DMS 273 (cell line): Measurements from ENCODE around the gene KCNN2.

Source experiments
- DNase-seq: peaks from one replicate; lab custom pipeline; 2025; ENCODE audit not compliant: unreplicated experiment; lab: John Stamatoyannopoulos, UW

KCNN2 gene

GRCh38 chr5:114362197-114362976, 517 bp downstream of the KCNN2 start:
- DNase-seq = peak; percentile 82

- DNase-seq = peak; percentile 71
Observed at GRCh38 chr5:114362977-114363761, 1.3 kb downstream of the KCNN2 start.

GRCh38 chr5:114363837-114364236, 2.0 kb downstream of the KCNN2 start:
- DNase-seq = peak; percentile 33

GRCh38 chr5:114367029-114367428, 5.2 kb downstream of the KCNN2 start:
- DNase-seq = no peak

- no peak for DNase-seq
Observed at GRCh38 chr5:114369680-114370417, 8.0 kb downstream of the KCNN2 start.

GRCh38 chr5:114377050-114377844, 15.4 kb downstream of the KCNN2 start:
- no peak for DNase-seq

GRCh38 chr5:114377946-114378345, 16.1 kb downstream of the KCNN2 start:
- no peak for DNase-seq

- DNase-seq = no peak
Observed at GRCh38 chr5:114380721-114381120, 18.9 kb downstream of the KCNN2 start.

GRCh38 chr5:114387433-114387832, 25.6 kb downstream of the KCNN2 start:
- no peak for DNase-seq

GRCh38 chr5:114390431-114390830, 28.6 kb downstream of the KCNN2 start:
- no peak for DNase-seq

GRCh38 chr5:114391321-114391720, 29.5 kb downstream of the KCNN2 start:
- DNase-seq = no peak

- no peak for DNase-seq
Observed at GRCh38 chr5:114393159-114393558, 31.3 kb downstream of the KCNN2 start.

GRCh38 chr5:114402206-114402605, 40.3 kb downstream of the KCNN2 start:
- no peak for DNase-seq

GRCh38 chr5:114407783-114408182, 45.9 kb downstream of the KCNN2 start:
- DNase-seq = no peak

GRCh38 chr5:114408847-114409246, 47.0 kb downstream of the KCNN2 start:
- DNase-seq = no peak

- DNase-seq = no peak
Observed at GRCh38 chr5:114411380-114411931, 49.6 kb downstream of the KCNN2 start.

GRCh38 chr5:114412510-114413171, 50.8 kb downstream of the KCNN2 start:
- DNase-seq = no peak

- DNase-seq = no peak
Observed at GRCh38 chr5:114415760-114416159, 53.9 kb downstream of the KCNN2 start.

GRCh38 chr5:114416254-114416653, 54.4 kb downstream of the KCNN2 start:
- DNase-seq = no peak

- DNase-seq = no peak
Observed at GRCh38 chr5:114417519-114417918, 55.6 kb downstream of the KCNN2 start.
